ENCODE measurements around the gene SIL1. TPM values are rescaled to one million over a fixed set of nuclear protein-coding genes. Genes with fewer than 3 reads are reported as not detected.
A peak's percentile ranks its signal among the peaks of the same experiment; 100 is the strongest.

Gene SIL1
- total and polyA plus RNA-seq, 9 of the 15 experiments (the other 6 are each of a cell fraction or from before 2014, with no cell fraction given) = 1.3 to 30.5 (median 18.1) TPM

DNA sequence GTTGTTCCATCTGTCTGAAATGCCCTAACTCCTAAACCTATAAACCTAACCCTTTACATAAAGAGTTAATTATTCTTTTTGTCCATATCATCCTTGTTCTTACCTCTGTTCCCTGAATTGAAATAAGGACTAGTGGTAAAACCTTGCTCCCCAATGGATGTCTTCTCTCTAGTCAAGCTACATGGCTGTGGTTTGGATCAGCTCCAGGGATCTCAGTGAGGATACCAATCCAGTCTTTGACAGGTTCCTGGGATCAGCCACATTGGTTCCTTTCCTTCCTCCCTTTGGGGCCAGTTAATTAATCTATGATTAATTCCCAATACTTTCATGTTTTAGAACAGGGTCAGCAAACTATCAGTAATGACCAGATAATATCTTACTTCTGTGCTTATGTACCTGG, 151.6 kb downstream of the SIL1 start (continued):
- TF ChIP-seq, protein P1, sequence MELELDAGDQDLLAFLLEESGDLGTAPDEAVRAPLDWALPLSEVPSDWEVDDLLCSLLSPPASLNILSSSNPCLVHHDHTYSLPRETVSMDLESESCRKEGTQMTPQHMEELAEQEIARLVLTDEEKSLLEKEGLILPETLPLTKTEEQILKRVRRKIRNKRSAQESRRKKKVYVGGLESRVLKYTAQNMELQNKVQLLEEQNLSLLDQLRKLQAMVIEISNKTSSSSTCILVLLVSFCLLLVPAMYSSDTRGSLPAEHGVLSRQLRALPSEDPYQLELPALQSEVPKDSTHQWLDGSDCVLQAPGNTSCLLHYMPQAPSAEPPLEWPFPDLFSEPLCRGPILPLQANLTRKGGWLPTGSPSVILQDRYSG (tag; conservative IDR thresholded peaks at IDR 0.05; ENCODE audit: low read depth) = no peak
- TF ChIP-seq ZKSCAN1 (IDR thresholded peaks at IDR 0.05; ENCODE audit: low read depth, low read length) = no peak

DNA sequence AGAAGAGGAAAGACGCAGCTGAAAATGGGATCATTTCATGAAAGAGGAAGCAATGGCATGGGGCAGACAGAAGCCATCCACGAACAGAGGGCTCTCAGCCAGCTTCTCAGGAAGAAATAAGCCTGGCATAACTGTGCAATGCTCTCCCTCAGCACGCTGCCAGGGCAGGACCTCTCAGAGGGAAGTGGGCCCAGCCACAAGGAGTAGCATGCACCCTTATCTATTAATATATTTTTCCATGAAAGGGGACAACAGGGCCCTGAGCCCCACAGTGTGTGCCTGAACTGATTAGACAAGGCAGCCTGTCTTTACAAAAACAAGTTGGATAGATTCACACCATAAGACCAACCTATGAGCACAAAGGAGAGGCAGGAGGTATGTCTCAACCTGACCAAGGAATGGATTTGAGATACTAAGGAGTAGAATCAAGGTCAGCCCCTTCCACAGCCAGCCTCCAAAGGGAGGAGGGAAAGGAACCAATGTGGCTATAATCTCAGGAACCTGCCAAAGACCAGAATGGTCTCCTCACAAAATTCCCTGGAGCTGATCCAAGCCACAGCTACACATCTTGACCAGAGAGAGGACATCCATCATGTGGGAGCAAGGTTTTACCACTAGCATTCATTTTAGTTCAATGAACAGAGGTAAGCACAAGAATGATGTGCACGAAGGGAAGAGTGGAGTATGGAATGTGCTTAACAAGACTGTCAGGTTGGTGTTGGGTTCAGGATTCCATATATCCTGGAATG, 154.8 kb downstream of the SIL1 start:
- Histone ChIP-seq H3K27me3 (ENCODE audit: control insufficient read depth in 2 of 2, insufficient read depth in 2 of 2, low read length in 2 of 2) (no peaks in the 10 kb centered on the region), H3K79me2 (ENCODE audit: control insufficient read depth, insufficient read depth, low read length) (no peaks in the 10 kb centered on the region), H4K20me1 (replicated peaks; ENCODE audit: control insufficient read depth, insufficient read depth, low read length) (no peaks in the 10 kb centered on the region), H2AFZ (ENCODE audit: low read depth, low read length) (no peak overlapping the region), H3K4me3 (no peak overlapping the region), H3K4me1 (replicated peaks in 1 of 2; ENCODE audit: control insufficient read depth in 2 of 2, insufficient read depth in 2 of 2, low read length in 2 of 2) (peaks cover 0 to 8% of the 10 kb centered on the region in 2 experiments; a peak in 3 of 5 replicates), H3K4me2 (ENCODE audit: insufficient read depth, low read length) (no peak overlapping the region), H3K27ac (ENCODE audit: extremely low read depth, low read depth, low read length) (no peak overlapping the region), H3K36me3 (ENCODE audit: control insufficient read depth, insufficient read depth, low read length) (no peaks in the 10 kb centered on the region), H3K9ac (ENCODE audit: insufficient read depth in 1 of 2, low read depth in 2 of 2, low read length in 2 of 2) (no peak overlapping the region; a peak in 1 of 4 replicates), H3K9me1 (ENCODE audit: control insufficient read depth, insufficient read depth, low read length) (no peaks in the 10 kb centered on the region), H3K9me3 (replicated peaks; ENCODE audit: control insufficient read depth, insufficient read depth, low read depth, low read length) (no peaks in the 10 kb centered on the region)
- FAIRE-seq (no peak), ATAC-seq (no peak), DNase-seq (ENCODE audit: extremely low read depth in 1 of 4, low spot score in 3 of 4) (peak in 1 of 4 experiments; percentile 5)
- WGBS (ENCODE audit: insufficient coverage, low coverage, missing lambda C conversion rate) = 26% methylated on average over 4 of the region's 4 CpGs
- CTCF ChIA-PET (ENCODE audit: low intra/inter-chr PET ratio) = no interaction called here
- no peak for TF ChIP-seq TRIM28 (IDR thresholded peaks at IDR 0.05)
- TF ChIP-seq ZSCAN29 (IDR thresholded peaks at IDR 0.05) = no peak
- no peak for TF ChIP-seq FOXA3 (CRISPR knock-in tag; conservative IDR thresholded peaks at IDR 0.05 in 1 of 2, IDR thresholded peaks at IDR 0.05 in 1 of 2)
- no peak for TF ChIP-seq MYC (IDR thresholded peaks at IDR 0.05; ENCODE audit: low read depth, low read length)
- TF ChIP-seq MYC (CRISPR knock-in tag; IDR thresholded peaks at IDR 0.05; ENCODE audit: borderline replicate concordance, low read depth) = no peak
- TF ChIP-seq ZBTB43 (CRISPR knock-in tag; IDR thresholded peaks at IDR 0.05) = no peak
- TF ChIP-seq NR2F6 (CRISPR knock-in tag; IDR thresholded peaks at IDR 0.05) = no peak
- TF ChIP-seq MTF1 (CRISPR knock-in tag; IDR thresholded peaks at IDR 0.05; ENCODE audit: borderline replicate concordance) = no peak
- no peak for TF ChIP-seq FOXM1 (IDR thresholded peaks at IDR 0.05; ENCODE audit: low read depth)
- TF ChIP-seq FOXM1 (CRISPR knock-in tag; IDR thresholded peaks at IDR 0.05; ENCODE audit: low read depth) = no peak
- no peak for TF ChIP-seq L3MBTL2 (IDR thresholded peaks at IDR 0.05)
- intact Hi-C loops (cut with micrococcal nuclease) (no loop called here), in situ Hi-C loops (cut with MboI) (no loop called here)
- no TSS peak for BruUV-seq (replicated peaks)
- POLR2A ChIA-PET = interaction anchor here (0.8 kb wide), 2 partner anchors 20 to 602 kb away, joined by 3 read pairs; no protein-coding TSS in a partner anchor
